Fibroblast of skin of left quadriceps (primary cell): ENCODE measurements around the gene GNAI3.

ENCODE experiments used
- DNase-seq, 2 experiments: peaks; one replicate each; pipeline ENCODE4 v3.0.0-alpha.2; 2013; ENCODE audit warnings: low read depth in 2 of 2

Gene GNAI3

GRCh38 chr1:109546311-109547109 is 1.9 kb upstream of the GNAI3 start:
- DNase-seq, result peak; percentile 74 to 77

- no peak for DNase-seq
Measured at GRCh38 chr1:109547463-109548320, 723 bp upstream of the GNAI3 start.

GRCh38 chr1:109556563-109556962 is 8.1 kb downstream of the GNAI3 start:
- DNase-seq, result no peak

GRCh38 chr1:109557520-109557919 is 9.1 kb downstream of the GNAI3 start:
- no peak for DNase-seq

- DNase-seq, result no peak
Measured at GRCh38 chr1:109559995-109560394, 11.6 kb downstream of the GNAI3 start.

GRCh38 chr1:109564194-109564878 is 15.9 kb downstream of the GNAI3 start:
- DNase-seq, result no peak

GRCh38 chr1:109565241-109565640 is 16.8 kb downstream of the GNAI3 start:
- no peak for DNase-seq

GRCh38 chr1:109566982-109567381 is 18.6 kb downstream of the GNAI3 start:
- no peak for DNase-seq

- no peak for DNase-seq
Measured at GRCh38 chr1:109567877-109568672, 19.7 kb downstream of the GNAI3 start.

- DNase-seq, result no peak
Measured at GRCh38 chr1:109569323-109569722, 20.9 kb downstream of the GNAI3 start.

- no peak for DNase-seq
Measured at GRCh38 chr1:109570414-109570813, 22.0 kb downstream of the GNAI3 start.

GRCh38 chr1:109573785-109574184 is 25.4 kb downstream of the GNAI3 start:
- no peak for DNase-seq

GRCh38 chr1:109578947-109579443 is 30.6 kb downstream of the GNAI3 start:
- no peak for DNase-seq

GRCh38 chr1:109579491-109579890 is 31.1 kb downstream of the GNAI3 start:
- no peak for DNase-seq

GRCh38 chr1:109582021-109582420 is 33.6 kb downstream of the GNAI3 start:
- no peak for DNase-seq

GRCh38 chr1:109584766-109585165 is 36.4 kb downstream of the GNAI3 start:
- DNase-seq, result no peak

GRCh38 chr1:109586055-109586454 is 37.6 kb downstream of the GNAI3 start:
- no peak for DNase-seq

GRCh38 chr1:109589177-109589576 is 40.8 kb downstream of the GNAI3 start:
- no peak for DNase-seq

GRCh38 chr1:109589679-109590078 is 41.3 kb downstream of the GNAI3 start:
- no peak for DNase-seq

- no peak for DNase-seq
Measured at GRCh38 chr1:109592916-109593315, 44.5 kb downstream of the GNAI3 start.

- peak; percentile 54 to 61 for DNase-seq
Measured at GRCh38 chr1:109595531-109595930, 47.1 kb downstream of the GNAI3 start.
